SU-DHL-6 (cell line): ENCODE measurements around the gene FAM181B.

Source experiments
- H2AFZ ChIP-seq: fragments of 200-600 bp; sonication (generic); 2 replicates; pipeline ENCODE4 v1.6.1; 2014; ENCODE audit warnings: low read depth, mild to moderate bottlenecking, moderate library complexity, mixed read lengths, antibody characterized with exemption, low read length; ENCODE audit not compliant: severe bottlenecking
- H3F3A ChIP-seq: fragments of 200-600 bp; shearing (Covaris generic); 2 replicates; pipeline ENCODE4 v1.6.0; 2016; ENCODE audit warnings: antibody characterized with exemption, mild to moderate bottlenecking; ENCODE audit not compliant: insufficient read depth
- H3K27ac ChIP-seq: fragments of 200-600 bp; sonication (generic); 2 replicates; pipeline ENCODE4 v1.5.1; 2016; ENCODE audit warnings: low read depth, mild to moderate bottlenecking, low read length, moderate library complexity, mixed read lengths
- H3K27me3 ChIP-seq: fragments of 200-600 bp; sonication (generic), shearing (Covaris generic); 2 replicates; pipeline ENCODE4 v1.6.0; 2014; ENCODE audit warnings: mild to moderate bottlenecking, low read length
- H3K36me3 ChIP-seq: fragments of 200-600 bp; sonication (generic); 2 replicates; pipeline ENCODE4 v1.6.1; 2014; ENCODE audit warnings: mild to moderate bottlenecking, low read length, mixed read lengths
- H3K4me2 ChIP-seq: fragments of 300-600, 200-600 bp; shearing (Covaris generic), sonication (generic); 2 replicates; pipeline ENCODE4 v1.6.0; 2014; ENCODE audit warnings: low read length, low read depth, mild to moderate bottlenecking; ENCODE audit not compliant: poor library complexity, severe bottlenecking
- H3K4me3 ChIP-seq: fragments of 200-600 bp; sonication (generic); 2 replicates; pipeline ENCODE4 v1.5.1; 2014; ENCODE audit warnings: antibody characterized with exemption, low read length, mild to moderate bottlenecking, mixed read lengths; ENCODE audit not compliant: insufficient read depth, poor library complexity, severe bottlenecking
- H3K79me2 ChIP-seq: fragments of 200-600 bp; sonication (generic); 2 replicates; pipeline ENCODE4 v1.6.1; 2014; ENCODE audit warnings: mild to moderate bottlenecking, low read length, moderate library complexity; ENCODE audit not compliant: insufficient read depth
- H3K9ac ChIP-seq: fragments of 200-600 bp; sonication (generic); 2 replicates; pipeline ENCODE4 v1.7.0; 2014; ENCODE audit warnings: mild to moderate bottlenecking, low read length
- H3K9me2 ChIP-seq: fragments of 200-600 bp; sonication (generic); replicated peaks from 2 replicates; pipeline ENCODE4 v1.6.1; 2014; ENCODE audit warnings: low read length; ENCODE audit not compliant: insufficient read depth
- H3K9me3 ChIP-seq: fragments of 200-600 bp; sonication (generic); 2 replicates; pipeline ENCODE4 v1.6.1; 2014; ENCODE audit warnings: low read length, mixed read lengths; ENCODE audit not compliant: insufficient read depth
- H4K20me1 ChIP-seq: fragments of 200-600 bp; sonication (generic); 2 replicates; pipeline ENCODE4 v1.6.1; 2014; ENCODE audit warnings: low read depth, mild to moderate bottlenecking, antibody characterized with exemption, low read length, moderate library complexity, mixed read lengths
- CTCF ChIP-seq: fragments of 200-600 bp; sonication (generic); IDR thresholded peaks from one replicate; pipeline ENCODE4 v1.5.1; 2017; ENCODE audit warnings: antibody characterized with exemption, mild to moderate bottlenecking, low read length, moderate library complexity; ENCODE audit not compliant: insufficient read depth, poor library complexity, severe bottlenecking
- EZH2phosphoT487 ChIP-seq: fragments of 200-600 bp; sonication (generic), shearing (Covaris generic); conservative IDR thresholded peaks from 2 replicates; pipeline ENCODE4 v1.6.1; 2018; ENCODE audit warnings: mild to moderate bottlenecking, antibody characterized with exemption, low read length, moderate library complexity, mixed read lengths

Gene FAM181B

GRCh38 chr11:82759649-82760048 lies 26.0 kb upstream of the FAM181B start:
- Histone ChIP-seq H3K9me3 (no peaks in the 10 kb centered on the region), H3K27me3 (no peaks in the 10 kb centered on the region), H3K9ac (no peak overlapping the region), H3K4me3 (no peak overlapping the region), H3K36me3 (no peaks in the 10 kb centered on the region), H3K9me2 (no peaks in the 10 kb centered on the region), H3K79me2 (no peaks in the 10 kb centered on the region), H4K20me1 (no peaks in the 10 kb centered on the region), H3F3A (no peaks in the 10 kb centered on the region), H2AFZ (no peak overlapping the region), H3K27ac (no peak overlapping the region), H3K4me2 (no peak overlapping the region)
- TF ChIP-seq EZH2phosphoT487, result no peak
- TF ChIP-seq CTCF, result no peak

GRCh38 chr11:82757660-82758357 lies 24.1 kb upstream of the FAM181B start:
- H3K27me3 ChIP-seq, result no peaks in the 10 kb centered on the region
- no peaks in the 10 kb centered on the region for H3K36me3 ChIP-seq
- H3K4me2 ChIP-seq, result no peak overlapping the region
- TF ChIP-seq EZH2phosphoT487 (no peak), CTCF (no peak)
- H3K27ac ChIP-seq, result no peak overlapping the region
- H3K4me3 ChIP-seq, result no peak overlapping the region
- H3K9me2 ChIP-seq, result no peaks in the 10 kb centered on the region
- H3K9ac ChIP-seq, result no peak overlapping the region
- H3K79me2 ChIP-seq, result no peaks in the 10 kb centered on the region
- H3F3A ChIP-seq, result no peaks in the 10 kb centered on the region
- H3K9me3 ChIP-seq, result no peaks in the 10 kb centered on the region
- no peaks in the 10 kb centered on the region for H4K20me1 ChIP-seq
- H2AFZ ChIP-seq, result no peak overlapping the region

GRCh38 chr11:82756765-82757639 lies 23.3 kb upstream of the FAM181B start:
- Histone ChIP-seq H3F3A (no peaks in the 10 kb centered on the region), H3K36me3 (no peaks in the 10 kb centered on the region), H2AFZ (no peak overlapping the region), H3K4me2 (no peak overlapping the region), H3K9ac (no peak overlapping the region), H3K27ac (no peak overlapping the region), H3K27me3 (no peaks in the 10 kb centered on the region), H3K9me3 (no peaks in the 10 kb centered on the region), H4K20me1 (no peaks in the 10 kb centered on the region), H3K79me2 (no peaks in the 10 kb centered on the region), H3K9me2 (no peaks in the 10 kb centered on the region), H3K4me3 (no peak overlapping the region)
- TF ChIP-seq CTCF (no peak), EZH2phosphoT487 (no peak)
